ENCODE measurements around the gene CHCHD3. TPM values are rescaled to one million over a fixed set of nuclear protein-coding genes. Genes with fewer than 3 reads are reported as not detected.

CHCHD3 gene
- total and polyA plus RNA-seq, 2 of the 4 experiments (the other 2 are of a cell fraction) = 56.9 to 141 TPM

- Histone ChIP-seq H3K79me1 (ENCODE audit: low read depth in 1 of 2, low read length in 2 of 2) (no peaks in the 10 kb centered on the region), H2BK20ac (ENCODE audit: low read depth, low read length) (no peak overlapping the region), H2BK120ac (ENCODE audit: low read depth, low read length) (no peak overlapping the region), H3K27ac (ENCODE audit: insufficient read depth, low read length) (no peak overlapping the region), H3K4me3 (ENCODE audit: insufficient read depth, low read depth, low read length) (no peak overlapping the region), H3K18ac (ENCODE audit: low read depth, low read length) (no peak overlapping the region), H3K9ac (ENCODE audit: low read depth, low read length) (no peak overlapping the region), H4K8ac (ENCODE audit: low read depth in 2 of 2, low read length in 2 of 2) (no peak overlapping the region), H3K9me3 (ENCODE audit: control insufficient read depth, insufficient read depth, low read length) (no peaks in the 10 kb centered on the region), H3K4me1 (ENCODE audit: control insufficient read depth, insufficient read depth, low read length) (no peaks in the 10 kb centered on the region), H4K91ac (ENCODE audit: insufficient read depth, low read depth, low read length) (no peak overlapping the region), H3K23ac (ENCODE audit: low read depth, low read length) (no peak overlapping the region), H2AFZ (replicated peaks; ENCODE audit: low read length, poor library complexity) (no peak overlapping the region), H2BK5ac (ENCODE audit: low read depth, low read length, poor library complexity, severe bottlenecking) (no peak overlapping the region), H2BK15ac (ENCODE audit: low read depth, low read length) (no peak overlapping the region), H3K4ac (ENCODE audit: low read depth, low read length) (no peak overlapping the region), H3K36me3 (ENCODE audit: control insufficient read depth, insufficient read depth, low read length) (no peaks in the 10 kb centered on the region), H3K4me2 (ENCODE audit: low read depth, low read length) (no peak overlapping the region), H2AK5ac (ENCODE audit: low read depth, low read length) (no peak overlapping the region), H2AK9ac (replicated peaks; ENCODE audit: low read depth, low read length, poor library complexity) (no peak overlapping the region), H4K20me1 (ENCODE audit: insufficient read depth, low read length) (no peaks in the 10 kb centered on the region), H3K9me1 (ENCODE audit: insufficient read depth, low read length) (no peaks in the 10 kb centered on the region), H3K27me3 (ENCODE audit: control insufficient read depth, insufficient read depth, low read length) (peaks cover 5% of the 10 kb centered on the region), H3K14ac (replicated peaks; ENCODE audit: low read depth, low read length) (no peak overlapping the region), H4K5ac (ENCODE audit: low read depth, low read length) (no peak overlapping the region), H3K56ac (ENCODE audit: extremely low read depth, insufficient read depth, low read length) (no peak overlapping the region)
- ATAC-seq (ENCODE audit: low read depth) = no peak
- dilution Hi-C loops (cut with HindIII; ENCODE audit: low sequenced_read_pairs, unreplicated experiment) = no loop called here
- TF ChIP-seq ELK1 (IDR thresholded peaks at IDR 0.05; ENCODE audit: borderline replicate concordance, low read depth, low read length) (no peak), NFE2L2 (IDR thresholded peaks at IDR 0.05; ENCODE audit: low read depth, low read length) (no peak), POLR2A (IDR thresholded peaks at IDR 0.05; ENCODE audit: low read depth, low read length) (no peak), USF2 (IDR thresholded peaks at IDR 0.05; ENCODE audit: low read depth, low read length) (no peak), SMC3 (IDR thresholded peaks at IDR 0.05; ENCODE audit: low read depth, low read length) (no peak)
- intact Hi-C loops (cut with micrococcal nuclease) = no loop called here
- DNase-seq = no peak
- ChIA-PET POLR2A (ENCODE audit: unreplicated experiment) (no interaction called here), CTCF (no interaction called here)
- in situ Hi-C loops (cut with MboI; ENCODE audit: low sequenced_read_pairs) = no loop called here
- 70% methylated on average over 1 of the region's 5 CpGs; no CpG with 5 or more reads in 1 of the 2 experiments for WGBS, 2 experiments (ENCODE audit: extremely low coverage in 2 of 2, insufficient read length in 1 of 2)
- no TSS peak for BruUV-seq (replicated peaks)
Observed at GRCh38 chr7:132776048-132776620, 305.8 kb downstream of the CHCHD3 start.
